Activated CD4-positive, alpha-beta T cell treated with anti-CD3 and anti-CD28 coated beads for 36 hours (primary cell): ENCODE results near the gene CACNG1. TPM values are rescaled to one million over a fixed set of nuclear protein-coding genes. Genes with fewer than 3 reads are reported as not detected.

ENCODE experiments used
- ATAC-seq: fragments of 200-7000 bp; cut with Tn5 transposase; one replicate; pipeline ENCODE4 v1.10.0; 2021; ENCODE audit warnings: mild to moderate bottlenecking, moderate library complexity
- CTCF ChIA-PET: fragments of 350-600 bp; sonication (Branson Sonifier 250); formaldehyde crosslinking; loops from one replicate; lab custom pipeline; 2021; ENCODE audit warnings: antibody characterized with exemption; lab: Charles Lee
- POLR2A ChIA-PET: fragments of 350-600 bp; sonication (Branson Sonifier 250); formaldehyde crosslinking; loops from one replicate; lab custom pipeline; 2021; ENCODE audit warnings: antibody characterized with exemption, inconsistent platforms; lab: Charles Lee
- DNase-seq: peaks from one replicate; pipeline ENCODE4 v3.0.0-alpha.2; 2020
- H3K27ac Mint-ChIP-seq: one replicate; pipeline ENCODE4 v1.8.0; 2021; ENCODE audit warnings: mixed read lengths
- H3K27me3 Mint-ChIP-seq: one replicate; pipeline ENCODE4 v1.8.0; 2021; ENCODE audit warnings: mixed read lengths
- H3K36me3 Mint-ChIP-seq: one replicate; pipeline ENCODE4 v1.8.0; 2021; ENCODE audit warnings: low read depth, mixed read lengths
- H3K4me1 Mint-ChIP-seq: one replicate; pipeline ENCODE4 v1.8.0; 2021; ENCODE audit warnings: mixed read lengths
- H3K4me3 Mint-ChIP-seq: one replicate; pipeline ENCODE4 v1.8.0; 2021; ENCODE audit warnings: mild to moderate bottlenecking, moderate library complexity, mixed read lengths
- H3K9me3 Mint-ChIP-seq: one replicate; pipeline ENCODE4 v1.8.0; 2021; ENCODE audit warnings: low read depth, mixed read lengths
- intact Hi-C, 2 experiments: fragments of 100-400 bp; cut with DNase I in 1 of 2; cut with micrococcal nuclease in 1 of 2; formaldehyde crosslinking; loops; one replicate each; pipeline versions ENCODE4 v1.14.2 to v1.15.1; 2022 to 2024; cut with DNase I, micrococcal nuclease
- total RNA-seq, 2 experiments: library from RNA; stranded (reverse); gene quantifications; one replicate each; pipeline ENCODE4 v1.2.3, GENCODE V29; 2021

Gene CACNG1
- total RNA-seq, 2 experiments from 2014 or later = not detected

GRCh38 chr17:67069603-67070136, 25.3 kb downstream of the CACNG1 start:
- intact Hi-C loops = no loop called here
- no peak for DNase-seq
- H3K27me3 Mint-ChIP-seq = no peaks in the 10 kb centered on the region
- no peaks in the 10 kb centered on the region for H3K4me1 Mint-ChIP-seq
- no peak for ATAC-seq
- H3K4me3 Mint-ChIP-seq = no peak overlapping the region
- ChIA-PET CTCF (no interaction called here), POLR2A (no interaction called here)
- H3K9me3 Mint-ChIP-seq = no peaks in the 10 kb centered on the region
- no peak overlapping the region for H3K27ac Mint-ChIP-seq
- peaks cover 14% of the 10 kb centered on the region for H3K36me3 Mint-ChIP-seq

- no peak for ATAC-seq
- no peaks in the 10 kb centered on the region for H3K4me1 Mint-ChIP-seq
- DNase-seq = no peak
- H3K27ac Mint-ChIP-seq = no peak overlapping the region
- H3K9me3 Mint-ChIP-seq = no peaks in the 10 kb centered on the region
- H3K4me3 Mint-ChIP-seq = no peak overlapping the region
- peaks cover 18% of the 10 kb centered on the region for H3K36me3 Mint-ChIP-seq
- POLR2A ChIA-PET = no interaction called here
- H3K27me3 Mint-ChIP-seq = no peaks in the 10 kb centered on the region
- intact Hi-C loops = no loop called here
- CTCF ChIA-PET = interaction anchor here (0.9 kb wide), 1 partner anchor 9 kb away, joined by 3 read pairs; no protein-coding TSS in a partner anchor
Measured at GRCh38 chr17:67071595-67071994, 27.2 kb downstream of the CACNG1 start.

DNA sequence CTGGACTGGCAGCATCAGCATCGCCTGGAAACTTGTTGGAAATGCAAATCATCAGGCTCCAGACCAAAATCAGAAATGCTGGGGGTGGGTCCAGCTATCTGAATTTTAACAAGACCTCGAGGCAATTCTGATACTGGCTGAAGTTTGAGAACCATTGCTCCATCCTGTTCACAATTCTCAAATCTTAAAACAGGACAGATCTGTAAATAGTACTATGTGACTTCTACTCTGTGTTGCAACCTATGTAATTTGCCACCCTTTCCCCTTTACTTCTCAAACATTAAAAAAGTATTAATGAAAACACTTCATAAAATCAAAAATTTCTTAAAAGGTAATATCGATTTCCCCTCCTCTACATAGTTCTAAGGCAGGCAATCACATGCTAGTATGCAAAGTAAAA, 28.5 kb downstream of the CACNG1 start:
- intact Hi-C loops = no loop called here
- Mint-ChIP-seq H3K27me3 (no peaks in the 10 kb centered on the region), H3K27ac (no peak overlapping the region), H3K4me1 (no peaks in the 10 kb centered on the region), H3K9me3 (no peaks in the 10 kb centered on the region), H3K36me3 (peaks cover 24% of the 10 kb centered on the region), H3K4me3 (no peak overlapping the region)
- ChIA-PET CTCF (interaction anchor here (2.1 kb wide), 1 partner anchor 9 kb away, joined by 6 read pairs; no protein-coding TSS in a partner anchor), POLR2A (no interaction called here)
- ATAC-seq (no peak), DNase-seq (no peak)

DNA sequence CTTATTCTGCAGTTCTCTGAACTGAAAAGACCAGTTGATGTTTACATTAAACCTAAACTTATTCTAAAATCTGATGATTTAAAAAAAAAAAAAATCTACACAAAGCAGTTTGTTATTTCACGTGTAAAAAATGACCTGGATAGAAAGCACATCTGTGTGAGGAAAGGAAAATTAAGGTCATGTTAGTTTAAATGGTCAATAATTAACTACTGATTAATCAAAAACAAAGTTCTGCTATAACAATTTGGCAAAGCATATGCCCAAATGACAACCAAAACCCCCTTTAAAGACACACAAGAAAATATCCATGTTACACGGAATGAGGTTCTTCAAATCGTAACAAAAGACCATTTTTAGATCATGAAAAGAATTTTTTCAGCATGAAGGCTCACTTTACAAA, 30.4 kb downstream of the CACNG1 start:
- Mint-ChIP-seq H3K27ac (no peak overlapping the region), H3K36me3 (peaks cover 28% of the 10 kb centered on the region), H3K4me3 (no peak overlapping the region), H3K27me3 (no peaks in the 10 kb centered on the region), H3K4me1 (no peaks in the 10 kb centered on the region), H3K9me3 (no peaks in the 10 kb centered on the region)
- POLR2A ChIA-PET = no interaction called here
- no peak for ATAC-seq
- intact Hi-C loops = no loop called here
- CTCF ChIA-PET = no interaction called here
- no peak for DNase-seq

DNA sequence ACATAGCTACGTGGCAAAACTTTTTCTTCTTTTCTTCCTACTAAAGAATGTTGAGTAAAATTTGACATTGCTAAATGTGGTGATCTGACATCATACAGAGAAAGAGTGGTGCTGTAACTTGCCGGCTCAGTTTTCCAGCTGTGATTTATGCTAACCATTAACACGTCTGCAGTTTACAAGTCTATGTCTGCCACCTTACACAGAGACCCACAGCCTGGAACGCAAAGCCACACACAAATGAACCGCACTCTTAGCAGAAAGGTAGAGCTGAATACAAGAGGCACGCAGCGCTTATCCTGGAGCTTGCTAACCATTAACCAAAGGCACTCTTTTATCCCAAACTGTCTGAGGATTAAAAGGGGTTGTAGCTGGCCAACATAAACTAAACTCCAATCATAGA, 31.9 kb downstream of the CACNG1 start:
- Mint-ChIP-seq H3K36me3 (peaks cover 27% of the 10 kb centered on the region), H3K27ac (no peak overlapping the region), H3K4me3 (no peak overlapping the region), H3K9me3 (no peaks in the 10 kb centered on the region), H3K27me3 (no peaks in the 10 kb centered on the region), H3K4me1 (no peaks in the 10 kb centered on the region)
- ATAC-seq (no peak), DNase-seq (no peak)
- POLR2A ChIA-PET = no interaction called here
- intact Hi-C loops = no loop called here
- CTCF ChIA-PET = interaction anchor here (0.7 kb wide), 1 partner anchor 9 kb away, joined by 3 read pairs; no protein-coding TSS in a partner anchor

- ChIA-PET POLR2A (interaction anchor here (0.6 kb wide), 1 partner anchor 19 kb away, joined by 3 read pairs; no protein-coding TSS in a partner anchor), CTCF (no interaction called here)
- ATAC-seq = no peak
- H3K36me3 Mint-ChIP-seq = peaks cover 19% of the 10 kb centered on the region
- no peak overlapping the region for H3K4me3 Mint-ChIP-seq
- H3K4me1 Mint-ChIP-seq = peaks cover 11% of the 10 kb centered on the region
- DNase-seq = no peak
- H3K27ac Mint-ChIP-seq = no peak overlapping the region
- H3K9me3 Mint-ChIP-seq = no peaks in the 10 kb centered on the region
- intact Hi-C loops = no loop called here
- no peaks in the 10 kb centered on the region for H3K27me3 Mint-ChIP-seq
Measured at GRCh38 chr17:67078292-67078691, 33.9 kb downstream of the CACNG1 start.

- Mint-ChIP-seq H3K27me3 (no peaks in the 10 kb centered on the region), H3K4me3 (no peak overlapping the region), H3K4me1 (peaks cover 15% of the 10 kb centered on the region), H3K27ac (no peak overlapping the region), H3K9me3 (no peaks in the 10 kb centered on the region), H3K36me3 (peaks cover 21% of the 10 kb centered on the region)
- DNase-seq (no peak), ATAC-seq (no peak)
- intact Hi-C loops = no loop called here
- POLR2A ChIA-PET = no interaction called here
- CTCF ChIA-PET = interaction anchor here (0.9 kb wide), 1 partner anchor 20 kb away, joined by 4 read pairs; no protein-coding TSS in a partner anchor
Measured at GRCh38 chr17:67079491-67079890, 35.1 kb downstream of the CACNG1 start.

DNA sequence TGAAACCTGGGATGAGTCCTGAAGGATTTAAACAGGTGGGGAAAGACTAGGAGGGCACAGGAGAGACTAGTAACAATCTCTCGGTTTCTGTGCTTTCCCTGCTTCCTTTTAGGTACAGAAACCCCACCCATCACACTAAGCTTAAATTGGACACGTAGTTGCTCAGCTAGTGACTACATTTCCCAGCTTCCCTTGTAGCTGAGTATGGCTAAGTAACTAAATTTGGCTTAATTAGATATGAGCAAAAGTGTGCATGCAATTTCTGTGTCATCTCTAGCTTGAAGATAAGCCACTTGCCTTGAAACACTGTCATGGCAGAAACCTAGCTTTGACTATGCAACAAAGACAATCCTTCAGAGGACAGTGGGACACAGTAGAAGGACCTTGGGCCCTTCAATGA, 36.5 kb downstream of the CACNG1 start:
- Mint-ChIP-seq H3K4me3 (no peak overlapping the region), H3K36me3 (peaks cover 27% of the 10 kb centered on the region), H3K4me1 (peaks cover 15% of the 10 kb centered on the region), H3K9me3 (no peaks in the 10 kb centered on the region), H3K27me3 (no peaks in the 10 kb centered on the region), H3K27ac (no peak overlapping the region)
- intact Hi-C loops = no loop called here
- ChIA-PET POLR2A (interaction anchor here (0.7 kb wide), 1 partner anchor 361 kb away, joined by 4 read pairs; no protein-coding TSS in a partner anchor), CTCF (interaction anchor here (0.5 to 2.2 kb wide), 5 partner anchors 8 to 830 kb away, joined by 3 to 8 read pairs (median 3); no protein-coding TSS in a partner anchor)
- no peak for DNase-seq
- peak; percentile 55 for ATAC-seq

- intact Hi-C loops = no loop called here
- ATAC-seq = peak; percentile 58
- CTCF ChIA-PET = interaction anchor here (0.8 to 2.2 kb wide), 5 partner anchors 9 to 211 kb away, joined by 3 to 8 read pairs (median 3); no protein-coding TSS in a partner anchor
- POLR2A ChIA-PET = no interaction called here
- Mint-ChIP-seq H3K9me3 (no peaks in the 10 kb centered on the region), H3K36me3 (peaks cover 28% of the 10 kb centered on the region), H3K27me3 (no peaks in the 10 kb centered on the region), H3K4me3 (no peak overlapping the region), H3K27ac (peak overlapping the region; percentile 58), H3K4me1 (peaks cover 15% of the 10 kb centered on the region)
- DNase-seq = no peak
Measured at GRCh38 chr17:67082107-67082506, 37.8 kb downstream of the CACNG1 start.

DNA sequence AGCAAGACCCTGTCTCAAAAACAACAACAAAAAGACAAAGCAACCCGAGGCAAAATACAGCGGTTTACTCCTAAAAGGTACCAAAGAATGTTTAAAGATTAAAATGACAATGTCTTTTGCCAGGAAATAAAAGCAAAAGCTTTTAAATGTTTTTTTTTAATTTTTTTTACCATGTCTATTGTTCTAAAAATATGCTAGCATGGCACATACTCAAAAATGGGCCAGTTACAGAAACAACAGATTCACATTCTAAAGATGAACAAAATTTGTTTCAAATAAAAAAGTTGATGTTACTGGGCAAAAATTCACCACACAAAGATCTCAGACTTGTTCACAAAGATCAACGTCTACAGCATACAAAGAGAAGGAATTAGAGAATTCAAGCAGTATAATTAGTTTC, 41.1 kb downstream of the CACNG1 start:
- no peaks in the 10 kb centered on the region for H3K27me3 Mint-ChIP-seq
- intact Hi-C loops = no loop called here
- H3K36me3 Mint-ChIP-seq = peaks cover 25% of the 10 kb centered on the region
- no peak overlapping the region for H3K4me3 Mint-ChIP-seq
- no peak for ATAC-seq
- H3K9me3 Mint-ChIP-seq = no peaks in the 10 kb centered on the region
- CTCF ChIA-PET = interaction anchor here (1.2 to 1.4 kb wide), 2 partner anchors 9 to 12 kb away, joined by 3 to 7 read pairs; no protein-coding TSS in a partner anchor
- DNase-seq = no peak
- H3K27ac Mint-ChIP-seq = no peak overlapping the region
- peaks cover 23% of the 10 kb centered on the region for H3K4me1 Mint-ChIP-seq
- POLR2A ChIA-PET = no interaction called here

GRCh38 chr17:67088639-67089038, 44.3 kb downstream of the CACNG1 start:
- no peak overlapping the region for H3K27ac Mint-ChIP-seq
- ATAC-seq = no peak
- peaks cover 14% of the 10 kb centered on the region for H3K4me1 Mint-ChIP-seq
- ChIA-PET CTCF (no interaction called here), POLR2A (no interaction called here)
- H3K36me3 Mint-ChIP-seq = peaks cover 28% of the 10 kb centered on the region
- no peaks in the 10 kb centered on the region for H3K9me3 Mint-ChIP-seq
- no peak for DNase-seq
- intact Hi-C loops = no loop called here
- H3K4me3 Mint-ChIP-seq = no peak overlapping the region
- H3K27me3 Mint-ChIP-seq = no peaks in the 10 kb centered on the region

- H3K4me1 Mint-ChIP-seq = peaks cover 24% of the 10 kb centered on the region
- intact Hi-C loops = no loop called here
- no peak for ATAC-seq
- no peaks in the 10 kb centered on the region for H3K27me3 Mint-ChIP-seq
- POLR2A ChIA-PET = no interaction called here
- no peak overlapping the region for H3K27ac Mint-ChIP-seq
- no peaks in the 10 kb centered on the region for H3K9me3 Mint-ChIP-seq
- peaks cover 35% of the 10 kb centered on the region for H3K36me3 Mint-ChIP-seq
- DNase-seq = no peak
- CTCF ChIA-PET = interaction anchor here (1.4 kb wide), 1 partner anchor 9 kb away, joined by 8 read pairs; no protein-coding TSS in a partner anchor
- no peak overlapping the region for H3K4me3 Mint-ChIP-seq
Measured at GRCh38 chr17:67090341-67090740, 46.0 kb downstream of the CACNG1 start.
